Measurements from ENCODE around the gene MOAP1.

MOAP1 gene

DNA sequence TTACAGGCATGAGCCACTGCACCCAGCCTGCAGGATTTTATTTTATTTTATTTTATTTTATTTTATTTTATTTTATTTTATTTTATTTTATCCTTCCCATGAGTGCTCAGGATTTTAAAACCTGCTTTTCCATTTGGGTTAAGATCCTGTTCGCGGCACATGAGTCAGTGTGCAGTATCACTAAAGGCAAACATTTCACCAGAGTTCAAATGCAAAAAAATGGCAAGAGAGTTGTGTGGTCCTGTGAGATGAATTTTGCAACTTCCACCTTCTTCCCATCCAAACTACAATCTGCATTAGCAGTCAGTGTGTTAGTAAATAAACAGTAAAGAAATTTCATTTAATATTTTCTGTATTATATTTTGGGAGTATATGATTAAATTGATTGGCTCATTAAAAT is 29.0 kb downstream of the MOAP1 start:
- TF ChIP-seq, protein P1, sequence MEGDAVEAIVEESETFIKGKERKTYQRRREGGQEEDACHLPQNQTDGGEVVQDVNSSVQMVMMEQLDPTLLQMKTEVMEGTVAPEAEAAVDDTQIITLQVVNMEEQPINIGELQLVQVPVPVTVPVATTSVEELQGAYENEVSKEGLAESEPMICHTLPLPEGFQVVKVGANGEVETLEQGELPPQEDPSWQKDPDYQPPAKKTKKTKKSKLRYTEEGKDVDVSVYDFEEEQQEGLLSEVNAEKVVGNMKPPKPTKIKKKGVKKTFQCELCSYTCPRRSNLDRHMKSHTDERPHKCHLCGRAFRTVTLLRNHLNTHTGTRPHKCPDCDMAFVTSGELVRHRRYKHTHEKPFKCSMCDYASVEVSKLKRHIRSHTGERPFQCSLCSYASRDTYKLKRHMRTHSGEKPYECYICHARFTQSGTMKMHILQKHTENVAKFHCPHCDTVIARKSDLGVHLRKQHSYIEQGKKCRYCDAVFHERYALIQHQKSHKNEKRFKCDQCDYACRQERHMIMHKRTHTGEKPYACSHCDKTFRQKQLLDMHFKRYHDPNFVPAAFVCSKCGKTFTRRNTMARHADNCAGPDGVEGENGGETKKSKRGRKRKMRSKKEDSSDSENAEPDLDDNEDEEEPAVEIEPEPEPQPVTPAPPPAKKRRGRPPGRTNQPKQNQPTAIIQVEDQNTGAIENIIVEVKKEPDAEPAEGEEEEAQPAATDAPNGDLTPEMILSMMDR (IDR thresholded peaks at IDR 0.05; ENCODE audit: control insufficient read depth, insufficient read depth, low read depth, low read length, missing control alignments): no peak
- no peak for DNase-seq (ENCODE audit: low read depth)
- no peak overlapping the region for H3K4me3 ChIP-seq (ENCODE audit: control insufficient read depth, low read depth, low read length)

DNA sequence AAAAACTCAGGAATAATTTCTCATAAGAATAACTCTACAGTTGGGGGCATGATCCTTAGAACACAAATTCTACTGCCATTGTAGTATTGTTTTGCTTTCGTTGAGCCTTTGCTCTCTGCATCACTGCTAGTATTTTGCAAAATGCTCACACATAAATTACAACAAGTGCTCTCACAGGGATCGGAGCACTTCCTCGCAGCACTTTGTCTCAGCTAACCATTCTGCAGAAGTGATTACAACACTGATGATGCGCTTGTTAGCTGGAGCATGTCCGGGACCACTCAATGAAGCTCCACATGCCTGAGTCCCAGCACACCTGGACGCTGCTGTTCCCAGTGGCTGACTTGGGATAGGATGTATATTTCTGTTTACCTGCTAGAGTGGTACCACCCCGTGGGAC is 31.6 kb downstream of the MOAP1 start:
- no peak for DNase-seq (ENCODE audit: low read depth)
- no peak overlapping the region for H3K4me3 ChIP-seq (ENCODE audit: control insufficient read depth, low read depth, low read length)
- TF ChIP-seq, protein P1 (IDR thresholded peaks at IDR 0.05; ENCODE audit: control insufficient read depth, insufficient read depth, low read depth, low read length, missing control alignments): no peak

DNA sequence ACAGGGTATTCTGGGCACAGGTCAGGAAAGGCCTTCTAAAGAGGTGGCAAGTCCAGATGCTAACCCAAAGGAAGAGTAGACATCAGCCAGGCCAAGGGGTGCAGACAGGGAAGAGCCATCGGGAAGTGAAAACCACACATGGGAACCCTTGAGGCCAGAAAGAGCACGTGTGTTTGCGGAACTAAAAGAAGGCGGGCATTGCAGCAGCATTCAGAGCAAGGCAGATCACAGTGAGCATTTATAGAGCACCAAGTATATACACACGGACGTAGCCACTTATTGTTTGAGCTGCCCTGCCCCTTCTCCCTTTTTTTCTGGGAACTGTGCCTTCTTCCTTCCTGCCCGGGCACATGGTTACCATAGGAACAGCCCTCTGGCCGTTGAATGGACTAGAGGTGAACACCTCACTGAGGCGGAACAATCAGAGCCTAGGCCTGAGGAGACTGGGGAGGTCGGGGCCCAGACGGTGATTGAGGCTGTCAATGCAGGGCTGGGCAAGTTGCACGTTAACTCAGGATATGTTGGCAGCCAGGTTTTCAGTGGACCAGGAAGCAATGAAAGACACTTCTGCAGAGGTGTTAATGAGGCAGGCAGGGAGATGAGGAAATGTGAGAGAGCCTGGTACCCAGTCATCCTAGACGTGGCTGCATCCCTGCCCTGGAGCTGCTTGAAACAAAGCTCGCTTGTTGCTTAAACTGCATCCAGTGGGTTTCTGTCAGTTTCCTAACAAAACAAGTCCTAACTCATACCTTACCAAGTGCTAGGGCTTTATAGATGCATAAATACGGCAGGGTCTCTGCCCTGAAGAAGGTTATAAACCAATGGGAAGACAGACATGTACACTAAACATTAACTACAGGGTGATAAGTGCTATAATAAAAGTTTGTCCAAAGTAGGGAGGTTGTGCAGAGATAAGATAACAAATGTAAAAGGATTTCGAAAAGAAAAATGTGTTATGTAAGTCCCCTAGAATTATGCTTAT is 34.2 kb downstream of the MOAP1 start:
- TF ChIP-seq, protein P1 (IDR thresholded peaks at IDR 0.05; ENCODE audit: control insufficient read depth, insufficient read depth, low read depth, low read length, missing control alignments): no peak
- DNase-seq (ENCODE audit: low read depth): no peak

DNA sequence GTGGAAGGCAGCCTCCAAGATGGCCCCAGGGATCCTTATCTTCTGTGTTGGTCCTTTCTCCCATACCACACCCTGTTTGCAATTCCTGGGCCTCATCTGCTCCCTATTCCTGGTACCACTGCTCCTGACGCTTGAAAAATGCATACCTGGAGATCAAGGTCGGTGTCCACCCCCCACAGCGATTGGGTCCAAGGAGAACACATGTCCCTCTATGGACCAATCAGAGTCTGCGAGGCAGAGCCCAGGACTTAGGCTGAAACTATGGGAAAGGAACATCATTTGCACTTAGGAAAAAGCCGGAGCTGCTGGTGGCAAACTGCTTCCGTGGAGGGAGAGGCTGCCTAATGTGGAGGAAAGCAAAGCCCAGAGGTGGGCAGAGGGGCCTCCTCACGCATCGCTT is 35.7 kb downstream of the MOAP1 start:
- H3K4me3 ChIP-seq (ENCODE audit: control insufficient read depth, low read depth, low read length): no peak overlapping the region
- DNase-seq (ENCODE audit: low read depth): no peak
- TF ChIP-seq, protein P1 (IDR thresholded peaks at IDR 0.05; ENCODE audit: control insufficient read depth, insufficient read depth, low read depth, low read length, missing control alignments): no peak

More for the DNA sequence above, 34.2 kb downstream of the MOAP1 start:
- no peak overlapping the region for H3K4me3 ChIP-seq (ENCODE audit: control insufficient read depth, low read depth, low read length)

DNA sequence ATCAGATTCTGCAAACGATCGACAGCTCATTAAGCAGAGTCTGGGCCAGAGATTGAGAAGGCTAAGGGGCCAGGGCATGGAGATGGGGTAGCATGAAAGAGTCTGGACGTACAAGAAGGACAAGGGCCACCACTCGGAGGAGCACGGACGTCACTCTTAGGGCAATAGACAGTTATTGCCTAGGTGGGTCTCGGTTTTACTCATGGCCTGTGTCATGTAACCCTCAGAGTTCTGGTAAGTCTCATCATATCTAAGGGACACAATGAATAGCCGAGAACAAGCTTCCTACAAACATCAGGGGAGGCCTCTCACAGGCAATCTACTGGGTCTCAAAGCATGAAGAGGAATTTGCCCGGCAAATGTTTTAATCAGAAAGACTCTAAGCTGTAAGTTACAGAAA is 38.6 kb downstream of the MOAP1 start:
- DNase-seq (ENCODE audit: low read depth): no peak
- no peak overlapping the region for H3K4me3 ChIP-seq (ENCODE audit: control insufficient read depth, low read depth, low read length)
- TF ChIP-seq, protein P1 (IDR thresholded peaks at IDR 0.05; ENCODE audit: control insufficient read depth, insufficient read depth, low read depth, low read length, missing control alignments): no peak

DNA sequence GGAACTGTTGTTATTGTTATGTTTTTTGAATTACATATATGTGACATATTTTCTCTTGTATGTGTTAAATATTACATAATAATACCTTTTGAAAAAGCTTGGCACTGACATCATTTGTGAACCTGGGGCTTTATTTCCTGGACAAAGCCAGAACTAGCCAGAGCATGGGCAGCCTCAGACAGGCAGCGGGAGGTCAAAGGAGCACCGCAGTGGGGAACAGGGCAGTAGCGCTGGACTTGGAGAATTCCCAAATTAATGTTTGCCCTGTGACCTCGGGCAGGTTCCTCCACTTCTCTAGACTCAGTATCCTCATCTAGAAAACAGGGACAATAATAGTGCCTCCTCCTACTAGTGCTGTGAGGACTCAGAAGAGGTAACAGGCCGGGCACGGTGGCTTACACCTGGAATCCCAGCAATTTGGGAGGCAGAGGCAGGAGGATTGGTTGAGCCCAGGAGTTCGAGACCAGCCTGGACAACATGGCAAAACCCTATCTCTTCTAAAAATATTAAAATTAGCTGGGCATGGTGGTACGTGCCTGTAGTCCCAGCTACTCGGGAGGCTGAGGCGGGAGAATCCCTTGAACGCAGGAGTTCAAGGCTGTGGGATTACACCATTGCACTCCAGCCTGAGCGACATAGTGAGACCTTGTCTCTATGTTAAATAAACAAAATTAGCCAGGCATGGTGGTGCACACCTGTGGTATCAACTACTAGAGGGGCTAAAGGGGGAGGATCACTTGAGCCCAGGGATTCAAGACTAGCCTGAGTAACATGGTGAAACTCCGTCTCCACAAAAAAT is 41.6 kb downstream of the MOAP1 start:
- DNase-seq (ENCODE audit: low read depth): no peak
- TF ChIP-seq, protein P1 (IDR thresholded peaks at IDR 0.05; ENCODE audit: control insufficient read depth, insufficient read depth, low read depth, low read length, missing control alignments): no peak
- H3K4me3 ChIP-seq (ENCODE audit: control insufficient read depth, low read depth, low read length): no peak overlapping the region
